Stimulated activated naive CD8-positive, alpha-beta T cell treated with anti-CD3 and anti-CD28 coated beads, Interleukin-15, amount 100 ng/mL, for 72 hours (primary cell): ENCODE results near the gene PCDHA5.
"Not testable (repeated sequence)": the region's sequence is repeated elsewhere in the genome, so short reads cannot be mapped to it uniquely, and the experiment has no call there.

Source experiments
- ATAC-seq: fragments of 150-1000 bp; cut with Tn5 transposase; 2 replicates; pipeline ENCODE4 v1.10.0; 2021; ENCODE audit warnings: mild to moderate bottlenecking, moderate library complexity
- DNase-seq, 2 donors: peaks; one replicate each; pipeline ENCODE4 v3.0.0; 2021 to 2022
- H3K27ac Mint-ChIP-seq, 2 donors: one replicate each; pipeline ENCODE4 v1.8.0; 2022; ENCODE audit warnings: mild to moderate bottlenecking in 2 of 2, mixed read lengths in 2 of 2, moderate library complexity in 2 of 2
- H3K27me3 Mint-ChIP-seq: one replicate; pipeline ENCODE4 v1.8.0; 2022; ENCODE audit warnings: mixed read lengths
- H3K4me1 Mint-ChIP-seq: one replicate; pipeline ENCODE4 v1.8.0; 2022; ENCODE audit warnings: mild to moderate bottlenecking, mixed read lengths
- H3K4me3 Mint-ChIP-seq, 2 donors: one replicate each; pipeline ENCODE4 v1.8.0; 2022; ENCODE audit warnings: mild to moderate bottlenecking in 2 of 2, mixed read lengths in 2 of 2, moderate library complexity in 1 of 2
- H3K9me3 Mint-ChIP-seq, 2 donors: one replicate each; pipeline ENCODE4 v1.8.0; 2022; ENCODE audit warnings: mixed read lengths in 2 of 2

The PCDHA5 gene

GRCh38 chr5:140840978-140841962, 19.9 kb downstream of the PCDHA5 start, which contains the start of gene PCDHA8:
Gene PCDHA8, plus strand, starts transcription at chr5:140841187. Its CDS starts 135 bp downstream, at chr5:140841322.
- H3K4me3 Mint-ChIP-seq, result no peak within 1 kb of the TSS
- H3K27ac Mint-ChIP-seq, result no peak within 1 kb of the TSS

GRCh38 chr5:140842798-140843733, 21.7 kb downstream of the PCDHA5 start:
- Mint-ChIP-seq H3K9me3 (peaks cover 19 to 21% of the 10 kb centered on the region in 2 donors), H3K27ac (no peak overlapping the region), H3K27me3 (peaks cover 19% of the 10 kb centered on the region), H3K4me3 (no peak overlapping the region), H3K4me1 (no peaks in the 10 kb centered on the region)
- no peak for ATAC-seq
- DNase-seq, result no peak

More at GRCh38 chr5:140840978-140841962, 19.9 kb downstream of the PCDHA5 start, which contains the start of gene PCDHA8:
- ATAC-seq (no peak), DNase-seq (no peak)
- Mint-ChIP-seq H3K4me1 (no peaks in the 10 kb centered on the region), H3K9me3 (peaks cover 14 to 22% of the 10 kb centered on the region in 2 donors), H3K27me3 (peaks cover 10% of the 10 kb centered on the region)

- not testable (repeated sequence) for ATAC-seq, H3K27ac Mint-ChIP-seq, H3K4me3 Mint-ChIP-seq, DNase-seq, H3K9me3 Mint-ChIP-seq, H3K4me1 Mint-ChIP-seq
- peaks cover 15% of the 10 kb centered on the region for H3K27me3 Mint-ChIP-seq
Measured at GRCh38 chr5:140848139-140849102, 27.0 kb downstream of the PCDHA5 start, which contains the start of gene PCDHA9. Gene PCDHA9, plus strand, starts transcription at chr5:140848382. Its CDS starts 114 bp downstream, at chr5:140848496.

GRCh38 chr5:140849831-140850634, 28.6 kb downstream of the PCDHA5 start:
- not testable (repeated sequence) for H3K4me3 Mint-ChIP-seq, H3K27ac Mint-ChIP-seq, DNase-seq, H3K9me3 Mint-ChIP-seq, H3K4me1 Mint-ChIP-seq, ATAC-seq
- peaks cover 16% of the 10 kb centered on the region for H3K27me3 Mint-ChIP-seq

GRCh38 chr5:140855772-140856674, 34.6 kb downstream of the PCDHA5 start, which contains the start of gene PCDHA10:
Gene PCDHA10, plus strand, starts transcription at chr5:140855897. Its CDS starts 152 bp downstream, at chr5:140856049.
- DNase-seq (no peak), ATAC-seq (no peak)
- no peaks in the 10 kb centered on the region for H3K4me1 Mint-ChIP-seq
- peaks cover 13 to 25% of the 10 kb centered on the region in 2 donors for H3K9me3 Mint-ChIP-seq
- peak within 1 kb of the TSS in 1 of 2 donors; percentile 82 for H3K27ac Mint-ChIP-seq
- H3K4me3 Mint-ChIP-seq, result no peak within 1 kb of the TSS
- peaks cover 27% of the 10 kb centered on the region for H3K27me3 Mint-ChIP-seq

- Mint-ChIP-seq H3K27ac (no peak overlapping the region), H3K4me3 (no peak overlapping the region), H3K4me1 (no peaks in the 10 kb centered on the region), H3K27me3 (peaks cover 27% of the 10 kb centered on the region), H3K9me3 (peaks cover 13 to 27% of the 10 kb centered on the region in 2 donors)
- no peak for ATAC-seq
- DNase-seq, result no peak
Measured at GRCh38 chr5:140857177-140857986, 36.0 kb downstream of the PCDHA5 start.

- ATAC-seq (no peak), DNase-seq (no peak)
- H3K27me3 Mint-ChIP-seq, result peaks cover 25% of the 10 kb centered on the region
- H3K4me1 Mint-ChIP-seq, result no peaks in the 10 kb centered on the region
- H3K27ac Mint-ChIP-seq, result no peak overlapping the region
- H3K9me3 Mint-ChIP-seq, result peaks cover 13 to 32% of the 10 kb centered on the region in 2 donors
- H3K4me3 Mint-ChIP-seq, result no peak overlapping the region
Measured at GRCh38 chr5:140857987-140858240, 36.5 kb downstream of the PCDHA5 start.

- DNase-seq, result no peak
Measured at GRCh38 chr5:140862441-140863295, 41.3 kb downstream of the PCDHA5 start.

GRCh38 chr5:140868721-140869554, 47.5 kb downstream of the PCDHA5 start, which contains the start of gene PCDHA11:
Gene PCDHA11, plus strand, starts transcription at chr5:140868957. Its CDS starts 147 bp downstream, at chr5:140869104.
- Mint-ChIP-seq H3K9me3 (peaks cover 5 to 6% of the 10 kb centered on the region in 2 donors), H3K27me3 (peaks cover 13% of the 10 kb centered on the region), H3K27ac (no peak within 1 kb of the TSS), H3K4me1 (no peaks in the 10 kb centered on the region), H3K4me3 (no peak within 1 kb of the TSS)
- no peak for ATAC-seq
- no peak for DNase-seq

More at GRCh38 chr5:140862441-140863295, 41.3 kb downstream of the PCDHA5 start:
- Mint-ChIP-seq H3K27me3 (no peaks in the 10 kb centered on the region), H3K4me3 (no peak overlapping the region), H3K4me1 (no peaks in the 10 kb centered on the region), H3K27ac (peak overlapping the region in 1 of 2 donors; percentile 34), H3K9me3 (peaks cover 4 to 14% of the 10 kb centered on the region in 2 donors)
- ATAC-seq, result no peak

GRCh38 chr5:140869555-140869886, 48.1 kb downstream of the PCDHA5 start:
- H3K4me1 Mint-ChIP-seq, result no peaks in the 10 kb centered on the region
- no peak for ATAC-seq
- no peak overlapping the region for H3K27ac Mint-ChIP-seq
- H3K9me3 Mint-ChIP-seq, result peaks cover 5 to 6% of the 10 kb centered on the region in 2 donors
- no peak overlapping the region for H3K4me3 Mint-ChIP-seq
- H3K27me3 Mint-ChIP-seq, result peaks cover 19% of the 10 kb centered on the region
- DNase-seq, result no peak
